SK-N-SH (cell line): Measurements from ENCODE around the gene PFKFB2. TPM values are rescaled to one million over a fixed set of nuclear protein-coding genes. Genes with fewer than 3 reads are reported as not detected.

ENCODE experiments used
- CTCF ChIA-PET: fragments of 300-600, 350-600 bp; formaldehyde crosslinking; extraction: SDS; loops from one replicate; lab custom pipeline; 2021; lab: Yijun Ruan, JAX
- POLR2A ChIA-PET: fragments of 350-600 bp; sonication (Branson Sonifier 250); formaldehyde crosslinking; extraction: SDS; loops from one replicate; lab custom pipeline; 2020; ENCODE audit warnings: antibody characterized with exemption, inconsistent platforms; lab: Yijun Ruan, JAX
- DNase-seq: peaks from one replicate; pipeline ENCODE4 v3.0.0; 2012
- H2AFZ ChIP-seq: fragments of 200-600 bp; sonication (generic); 2 replicates; pipeline ENCODE4 v1.8.1; 2016; ENCODE audit warnings: antibody characterized with exemption, mild to moderate bottlenecking, low read depth
- H3F3A ChIP-seq: fragments of 200-600 bp; sonication (generic); replicated peaks from 2 replicates; pipeline ENCODE3; 2016; ENCODE audit warnings: antibody characterized with exemption, mild to moderate bottlenecking; ENCODE audit not compliant: insufficient read depth
- H3K27ac ChIP-seq, 2 experiments: fragments of 200-500 bp in 1 of 2; fragments of 200-600 bp in 1 of 2; sonication (Bioruptor generic) in 1 of 2; sonication (generic), shearing (Covaris generic) in 1 of 2; 2 replicates each; pipeline versions ENCODE4 v1.5.1 to v1.6.1; 2014 to 2016; ENCODE audit warnings: low read depth in 2 of 2, inconsistent platforms in 1 of 2, low read length in 1 of 2, mild to moderate bottlenecking in 1 of 2, mixed read lengths in 1 of 2
- H3K27me3 ChIP-seq: fragments of 200-600 bp; sonication (generic), shearing (Covaris generic); 2 replicates; pipeline ENCODE4 v1.6.1; 2016; ENCODE audit warnings: mixed run types; ENCODE audit not compliant: insufficient read depth
- H3K36me3 ChIP-seq, 2 experiments: fragments of 200-500 bp in 1 of 2; fragments of 200-600 bp in 1 of 2; sonication (Bioruptor generic) in 1 of 2; sonication (generic) in 1 of 2; replicated peaks in 1 of 2; 2 replicates each; pipeline versions ENCODE3 to v1.5.1; 2014 to 2016; ENCODE audit warnings: low read length in 1 of 2, mild to moderate bottlenecking in 1 of 2; ENCODE audit not compliant: insufficient read depth in 2 of 2, control insufficient read depth in 1 of 2
- H3K4me1 ChIP-seq, 2 experiments: fragments of 200-500 bp in 1 of 2; fragments of 200-600 bp in 1 of 2; sonication (Bioruptor generic) in 1 of 2; sonication (generic), shearing (Covaris generic) in 1 of 2; 2 replicates each; pipeline versions ENCODE4 v1.5.1 to v1.6.1; 2014 to 2016; ENCODE audit warnings: low read depth in 1 of 2, low read length in 1 of 2, mixed run types in 1 of 2; ENCODE audit not compliant: insufficient read depth in 2 of 2, control insufficient read depth in 1 of 2
- H3K4me2 ChIP-seq: fragments of 200-600 bp; sonication (generic), shearing (Covaris generic); 2 replicates; pipeline ENCODE4 v1.6.1; 2017; ENCODE audit warnings: mixed run types
- H3K4me3 ChIP-seq, 2 experiments: fragments of 200-500 bp in 1 of 2; fragments of 200-600 bp in 1 of 2; sonication (Bioruptor generic) in 1 of 2; sonication (generic), shearing (Covaris generic) in 1 of 2; 2 replicates each; pipeline versions ENCODE4 v1.5.1 to v1.8.1; 2014 to 2016; ENCODE audit warnings: low read depth in 2 of 2, inconsistent platforms in 1 of 2, low read length in 1 of 2, mild to moderate bottlenecking in 1 of 2, mixed read lengths in 1 of 2, moderate library complexity in 1 of 2
- H3K79me2 ChIP-seq: fragments of 200-600 bp; sonication (generic); 2 replicates; pipeline ENCODE4 v1.8.1; 2017; ENCODE audit warnings: mild to moderate bottlenecking; ENCODE audit not compliant: insufficient read depth
- H3K9ac ChIP-seq: fragments of 200-600 bp; sonication (generic); 2 replicates; pipeline ENCODE4 v1.6.1; 2017; ENCODE audit warnings: mixed run types
- H3K9me2 ChIP-seq: fragments of 200-600 bp; sonication (generic); 2 replicates; pipeline ENCODE4 v1.6.1; 2017; ENCODE audit warnings: mixed run types
- H3K9me3 ChIP-seq: fragments of 200-600 bp; sonication (generic); 2 replicates; pipeline ENCODE4 v1.6.1; 2017; ENCODE audit warnings: mixed run types, mild to moderate bottlenecking, moderate library complexity
- H4K20me1 ChIP-seq: fragments of 200-600 bp; sonication (generic); 2 replicates; pipeline ENCODE4 v1.6.1; 2017; ENCODE audit warnings: mild to moderate bottlenecking, mixed run types; ENCODE audit not compliant: insufficient read depth
- CHD2 ChIP-seq: fragments of 150-350 bp; IDR thresholded peaks from 2 replicates; pipeline ENCODE4 v1.6.1; 2018; ENCODE audit warnings: low read length; ENCODE audit not compliant: partially characterized antibody
- EZH2phosphoT487 ChIP-seq: fragments of 200-600 bp; sonication (generic); IDR thresholded peaks from 2 replicates; pipeline ENCODE4 v1.6.1; 2017; ENCODE audit warnings: low read depth, mixed run types, mild to moderate bottlenecking, antibody characterized with exemption, moderate library complexity, borderline replicate concordance
- GABPA ChIP-seq: IDR thresholded peaks from 2 replicates; pipeline ENCODE4 v1.4.0; 2012; ENCODE audit warnings: low read depth, mild to moderate bottlenecking
- GATA2 ChIP-seq: sonication (generic); formaldehyde crosslinking; IDR thresholded peaks from 2 replicates; pipeline ENCODE4 v1.5.0; 2020; ENCODE audit warnings: mild to moderate bottlenecking, missing genetic modification reagents
- JUND ChIP-seq: IDR thresholded peaks from 2 replicates; pipeline ENCODE4 v1.4.0; 2012
- MXI1 ChIP-seq: IDR thresholded peaks from 2 replicates; pipeline ENCODE4 v1.6.1; 2012; ENCODE audit warnings: mild to moderate bottlenecking, low read depth, low read length, improper control_type of control experiment
- NFIC ChIP-seq: IDR thresholded peaks from 2 replicates; pipeline ENCODE4 v1.4.0; 2012; ENCODE audit warnings: borderline replicate concordance
- NRF1 ChIP-seq: IDR thresholded peaks from 2 replicates; pipeline ENCODE4 v1.6.1; 2012; ENCODE audit warnings: low read depth, mild to moderate bottlenecking, low read length
- RCOR1 ChIP-seq: fragments of 150-350 bp; IDR thresholded peaks from 2 replicates; pipeline ENCODE4 v1.6.1; 2017; ENCODE audit warnings: antibody characterized with exemption, low read length
- RFX5 ChIP-seq: IDR thresholded peaks from 2 replicates; pipeline ENCODE4 v1.6.1; 2012; ENCODE audit warnings: mild to moderate bottlenecking, improper control_type of control experiment, low read length
- RXRA ChIP-seq: IDR thresholded peaks from 2 replicates; pipeline ENCODE4 v1.4.0; 2012; ENCODE audit warnings: low read depth, mild to moderate bottlenecking, borderline replicate concordance
- TEAD4 ChIP-seq: IDR thresholded peaks from 2 replicates; pipeline ENCODE4 v1.4.0; 2012; ENCODE audit warnings: mild to moderate bottlenecking, borderline replicate concordance; ENCODE audit not compliant: insufficient read depth
- YY1 ChIP-seq: IDR thresholded peaks from 2 replicates; pipeline ENCODE4 v1.4.0; 2012; ENCODE audit warnings: low read depth, mild to moderate bottlenecking
- ZBTB33 ChIP-seq: IDR thresholded peaks from 2 replicates; pipeline ENCODE4 v1.4.0; 2012; ENCODE audit warnings: low read depth, borderline replicate concordance
- WGBS: methylation state at CpG from one replicate; pipeline ENCODE4 v1.1.6; 2017; ENCODE audit warnings: low lambda C conversion rate; 5-methylcytosine and 5-hydroxymethylcytosine counted together
- polyA plus RNA-seq, 3 experiments: library from polyadenylated mRNA; depleted of rRNA; stranded (reverse); fragments of >200 nt; gene quantifications; 2 replicates each; pipeline ENCODE4 v1.2.3, GENCODE V29; 2012
- TF ChIP-seq, protein P1 (sequence below): IDR thresholded peaks from 2 replicates; pipeline ENCODE4 v1.4.0; 2012; ENCODE audit warnings: low read depth, borderline replicate concordance
- TF ChIP-seq, protein P2 (sequence below): fragments of 150-350 bp; IDR thresholded peaks from 2 replicates; pipeline ENCODE4 v1.6.1; 2017; ENCODE audit warnings: antibody characterized with exemption, low read length, low read depth, borderline replicate concordance
- TF ChIP-seq, protein P3 (sequence below): IDR thresholded peaks from 2 replicates; pipeline ENCODE4 v1.6.1; 2012; ENCODE audit warnings: mild to moderate bottlenecking, low read depth, low read length, moderate library complexity

Gene PFKFB2
- polyA plus RNA-seq, 1 of the 3 experiments (the other 2 are of a cell fraction), result 1.8 TPM

DNA sequence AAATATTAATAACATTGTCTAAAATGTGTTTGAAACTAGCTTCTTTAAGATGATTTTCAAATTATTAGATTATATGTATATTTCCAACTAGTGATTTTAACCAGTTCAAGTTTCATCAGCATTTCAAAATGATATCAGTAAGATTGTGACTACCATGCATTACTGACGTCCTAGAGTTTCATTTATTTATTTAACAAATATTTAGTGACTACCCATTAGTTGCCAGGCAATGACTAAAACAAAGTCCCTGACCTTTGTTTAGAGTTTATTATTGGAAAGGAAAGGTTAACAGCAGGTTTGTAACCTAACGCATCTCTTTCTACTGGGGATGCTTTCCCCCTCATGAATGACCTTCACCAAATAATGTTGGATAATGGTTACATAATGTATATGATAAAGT is 28.0 kb downstream of the PFKFB2 start:
- H3K4me3 ChIP-seq, result no peak overlapping the region
- ChIA-PET CTCF (interaction anchor here (1.4 to 3.4 kb wide), 4 partner anchors 13 to 324 kb away, joined by 3 to 24 read pairs (median 6); partner anchors contain the start of gene PFKFB2), POLR2A (no interaction called here)
- no peaks in the 10 kb centered on the region for H4K20me1 ChIP-seq
- 59% methylated on average over 2 of the region's 2 CpGs for WGBS
- no peaks in the 10 kb centered on the region for H3K9me2 ChIP-seq
- H3K9me3 ChIP-seq, result no peaks in the 10 kb centered on the region
- peaks cover 6% of the 10 kb centered on the region for H3F3A ChIP-seq
- no peak overlapping the region for H2AFZ ChIP-seq
- no peak overlapping the region for H3K9ac ChIP-seq
- no peaks in the 10 kb centered on the region for H3K36me3 ChIP-seq
- no peak overlapping the region for H3K27ac ChIP-seq
- no peak for TF ChIP-seq YY1
- TF ChIP-seq MXI1, result no peak
- no peak for TF ChIP-seq EZH2phosphoT487
- no peak for TF ChIP-seq GATA2 (CRISPR knock-in tag)
- no peak for TF ChIP-seq GABPA
- no peak for TF ChIP-seq NRF1
- no peak for TF ChIP-seq RCOR1
- TF ChIP-seq TEAD4, result no peak
- no peak for TF ChIP-seq ZBTB33
- TF ChIP-seq, protein P1, sequence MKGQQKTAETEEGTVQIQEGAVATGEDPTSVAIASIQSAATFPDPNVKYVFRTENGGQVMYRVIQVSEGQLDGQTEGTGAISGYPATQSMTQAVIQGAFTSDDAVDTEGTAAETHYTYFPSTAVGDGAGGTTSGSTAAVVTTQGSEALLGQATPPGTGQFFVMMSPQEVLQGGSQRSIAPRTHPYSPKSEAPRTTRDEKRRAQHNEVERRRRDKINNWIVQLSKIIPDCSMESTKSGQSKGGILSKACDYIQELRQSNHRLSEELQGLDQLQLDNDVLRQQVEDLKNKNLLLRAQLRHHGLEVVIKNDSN, result no peak
- TF ChIP-seq, protein P2, sequence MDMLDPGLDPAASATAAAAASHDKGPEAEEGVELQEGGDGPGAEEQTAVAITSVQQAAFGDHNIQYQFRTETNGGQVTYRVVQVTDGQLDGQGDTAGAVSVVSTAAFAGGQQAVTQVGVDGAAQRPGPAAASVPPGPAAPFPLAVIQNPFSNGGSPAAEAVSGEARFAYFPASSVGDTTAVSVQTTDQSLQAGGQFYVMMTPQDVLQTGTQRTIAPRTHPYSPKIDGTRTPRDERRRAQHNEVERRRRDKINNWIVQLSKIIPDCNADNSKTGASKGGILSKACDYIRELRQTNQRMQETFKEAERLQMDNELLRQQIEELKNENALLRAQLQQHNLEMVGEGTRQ, result no peak
- no peak for TF ChIP-seq RFX5
- TF ChIP-seq JUND, result no peak
- no peaks in the 10 kb centered on the region; the same call in 1 of the 2 replicates for H3K27me3 ChIP-seq
- H3K79me2 ChIP-seq, result no peaks in the 10 kb centered on the region
- H3K4me2 ChIP-seq, result no peak overlapping the region
- no peaks in the 10 kb centered on the region; a peak in 1 of 4 replicates for H3K4me1 ChIP-seq
- DNase-seq, result no peak

- H3K27ac ChIP-seq, result no peak overlapping the region
- H3K9me2 ChIP-seq, result no peaks in the 10 kb centered on the region
- H3K4me3 ChIP-seq, result no peak overlapping the region
- no peak overlapping the region for H3K4me2 ChIP-seq
- no peaks in the 10 kb centered on the region for H3K79me2 ChIP-seq
- no peak overlapping the region for H2AFZ ChIP-seq
- ChIA-PET POLR2A (no interaction called here), CTCF (interaction anchor here (2.6 kb wide), 1 partner anchor 29 kb away, joined by 6 read pairs; the partner anchor contains the start of gene PFKFB2)
- no peaks in the 10 kb centered on the region for H4K20me1 ChIP-seq
- peaks cover 6% of the 10 kb centered on the region for H3F3A ChIP-seq
- TF ChIP-seq NRF1 (no peak), RXRA (no peak), RFX5 (no peak), CHD2 (no peak), NFIC (no peak), RCOR1 (no peak)
- TF ChIP-seq, protein P3, sequence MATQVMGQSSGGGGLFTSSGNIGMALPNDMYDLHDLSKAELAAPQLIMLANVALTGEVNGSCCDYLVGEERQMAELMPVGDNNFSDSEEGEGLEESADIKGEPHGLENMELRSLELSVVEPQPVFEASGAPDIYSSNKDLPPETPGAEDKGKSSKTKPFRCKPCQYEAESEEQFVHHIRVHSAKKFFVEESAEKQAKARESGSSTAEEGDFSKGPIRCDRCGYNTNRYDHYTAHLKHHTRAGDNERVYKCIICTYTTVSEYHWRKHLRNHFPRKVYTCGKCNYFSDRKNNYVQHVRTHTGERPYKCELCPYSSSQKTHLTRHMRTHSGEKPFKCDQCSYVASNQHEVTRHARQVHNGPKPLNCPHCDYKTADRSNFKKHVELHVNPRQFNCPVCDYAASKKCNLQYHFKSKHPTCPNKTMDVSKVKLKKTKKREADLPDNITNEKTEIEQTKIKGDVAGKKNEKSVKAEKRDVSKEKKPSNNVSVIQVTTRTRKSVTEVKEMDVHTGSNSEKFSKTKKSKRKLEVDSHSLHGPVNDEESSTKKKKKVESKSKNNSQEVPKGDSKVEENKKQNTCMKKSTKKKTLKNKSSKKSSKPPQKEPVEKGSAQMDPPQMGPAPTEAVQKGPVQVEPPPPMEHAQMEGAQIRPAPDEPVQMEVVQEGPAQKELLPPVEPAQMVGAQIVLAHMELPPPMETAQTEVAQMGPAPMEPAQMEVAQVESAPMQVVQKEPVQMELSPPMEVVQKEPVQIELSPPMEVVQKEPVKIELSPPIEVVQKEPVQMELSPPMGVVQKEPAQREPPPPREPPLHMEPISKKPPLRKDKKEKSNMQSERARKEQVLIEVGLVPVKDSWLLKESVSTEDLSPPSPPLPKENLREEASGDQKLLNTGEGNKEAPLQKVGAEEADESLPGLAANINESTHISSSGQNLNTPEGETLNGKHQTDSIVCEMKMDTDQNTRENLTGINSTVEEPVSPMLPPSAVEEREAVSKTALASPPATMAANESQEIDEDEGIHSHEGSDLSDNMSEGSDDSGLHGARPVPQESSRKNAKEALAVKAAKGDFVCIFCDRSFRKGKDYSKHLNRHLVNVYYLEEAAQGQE, result no peak
- no peak overlapping the region for H3K9ac ChIP-seq
- WGBS, result 34% methylated on average over 2 of the region's 2 CpGs
- no peaks in the 10 kb centered on the region for H3K36me3 ChIP-seq
- no peaks in the 10 kb centered on the region; a peak in 1 of 4 replicates for H3K4me1 ChIP-seq
- H3K9me3 ChIP-seq, result no peaks in the 10 kb centered on the region
- no peak for DNase-seq
- H3K27me3 ChIP-seq, result no peaks in the 10 kb centered on the region; the same call in 1 of the 2 replicates
Observed at GRCh38 chr1:207081806-207082205, 28.7 kb downstream of the PFKFB2 start.
